A549 (cell line): ENCODE results near the gene JAKMIP1. TPM values are rescaled to one million over a fixed set of nuclear protein-coding genes. Genes with fewer than 3 reads are reported as not detected.

Experiments used
- ATAC-seq, 2 experiments: fragments of 200-7000 bp in 1 of 2; fragments of >200 bp in 1 of 2; cut with Nextera tagmentation in 1 of 2; cut with Tn5 transposase in 1 of 2; 3 replicates each; pipeline versions ENCODE4 v1.8.0 to v1.9.1; 2018 to 2020; ENCODE audit warnings: mild to moderate bottlenecking in 1 of 2, moderate library complexity in 1 of 2
- CTCF ChIA-PET: fragments of 300-600 bp; sonication (Branson Sonifier 250); formaldehyde crosslinking; extraction: SDS; loops from one replicate; lab custom pipeline; 2021; ENCODE audit warnings: antibody characterized with exemption, inconsistent platforms; lab: Yijun Ruan, JAX
- POLR2A ChIA-PET: fragments of 350-600 bp; formaldehyde crosslinking; extraction: SDS; loops from one replicate; lab custom pipeline; 2021; ENCODE audit warnings: antibody characterized with exemption, inconsistent platforms; lab: Yijun Ruan, JAX
- DNase-seq, 2 experiments: peaks; one replicate each; pipeline versions ENCODE4 v3.0.0 to v3.0.0-alpha.2; 2011 to 2016; ENCODE audit warnings: low read depth in 1 of 2, low spot score in 1 of 2
- FAIRE-seq: peaks from 2 replicates; lab custom pipeline; 2011; peaks lifted over from hg19 to GRCh38; lab: Jason Lieb, UNC
- H3K27ac ChIP-seq, 2 experiments: fragments of >200 bp; sonication (Bioruptor Twin); formaldehyde crosslinking; 3 replicates each; pipeline ENCODE4 v1.5.1; 2016 to 2017
- H3K4me1 ChIP-seq: fragments of >200 bp; sonication (Bioruptor Twin); formaldehyde crosslinking; 3 replicates; pipeline ENCODE4 v1.6.1; 2016
- H3K4me2 ChIP-seq: fragments of >200 bp; sonication (Bioruptor Twin); formaldehyde crosslinking; 3 replicates; pipeline ENCODE4 v1.6.1; 2016
- H3K4me3 ChIP-seq: fragments of >200 bp; sonication (Bioruptor Twin); formaldehyde crosslinking; 3 replicates; pipeline ENCODE4 v1.5.1; 2016
- H3K9me3 ChIP-seq: fragments of >200 bp; sonication (Bioruptor Twin); formaldehyde crosslinking; 3 replicates; pipeline ENCODE4 v1.6.1; 2016
- BHLHE40 ChIP-seq: IDR thresholded peaks from 2 replicates; pipeline ENCODE4 v1.6.1; 2012; ENCODE audit warnings: low read depth, low read length, inconsistent platforms
- CEBPB ChIP-seq, 2 experiments: fragments of >200 bp in 1 of 2; sonication (Bioruptor Twin) in 1 of 2; formaldehyde crosslinking in 1 of 2; IDR thresholded peaks; 2 replicates each; pipeline ENCODE4 v1.6.1; 2012 to 2016
- CHD4 ChIP-seq: fragments of 200-600 bp; sonication (generic); IDR thresholded peaks from 2 replicates; pipeline ENCODE4 v1.6.1; 2016; ENCODE audit warnings: antibody characterized with exemption, mild to moderate bottlenecking, borderline replicate concordance
- HDAC2 ChIP-seq: fragments of 200-600 bp; sonication (generic); IDR thresholded peaks from 2 replicates; pipeline ENCODE4 v1.6.1; 2016
- HEYL ChIP-seq: fragments of 250-450 bp; sonication (Bioruptor Pico); IDR thresholded peaks from 2 replicates; pipeline ENCODE4 v1.8.0; 2021; ENCODE audit warnings: mild to moderate bottlenecking, moderate library complexity
- HOXB5 ChIP-seq: fragments of 250-450 bp; sonication (Bioruptor Pico); IDR thresholded peaks from 2 replicates; pipeline ENCODE4 v1.5.0; 2020; ENCODE audit warnings: mild to moderate bottlenecking, moderate library complexity
- KDM1A ChIP-seq: fragments of 200-600 bp; sonication (generic); IDR thresholded peaks from 2 replicates; pipeline ENCODE4 v1.6.1; 2016; ENCODE audit warnings: low read depth, mild to moderate bottlenecking
- KDM5A ChIP-seq: fragments of 200-600 bp; sonication (generic); IDR thresholded peaks from 2 replicates; pipeline ENCODE4 v1.6.1; 2016; ENCODE audit warnings: antibody characterized with exemption, mild to moderate bottlenecking
- MYC ChIP-seq: IDR thresholded peaks from 2 replicates; pipeline ENCODE4 v1.6.1; 2012; ENCODE audit warnings: mild to moderate bottlenecking, inconsistent platforms, low read length, improper control_type of control experiment, borderline replicate concordance
- PHF8 ChIP-seq: fragments of 200-600 bp; sonication (generic); IDR thresholded peaks from 2 replicates; pipeline ENCODE4 v1.6.1; 2016; ENCODE audit warnings: low read depth, mild to moderate bottlenecking, antibody characterized with exemption, moderate library complexity, borderline replicate concordance
- RARB ChIP-seq: fragments of 250-450 bp; sonication (Bioruptor Pico); IDR thresholded peaks from 2 replicates; pipeline ENCODE4 v1.8.0; 2021; ENCODE audit warnings: mild to moderate bottlenecking, moderate library complexity
- RCOR1 ChIP-seq: fragments of 150-350 bp; IDR thresholded peaks from 2 replicates; pipeline ENCODE4 v1.6.1; 2014; ENCODE audit warnings: antibody characterized with exemption, low read length, low read depth
- RFX5 ChIP-seq: fragments of 450-650 bp; IDR thresholded peaks from 2 replicates; pipeline ENCODE4 v1.7.1; 2014; ENCODE audit warnings: antibody characterized with exemption, mild to moderate bottlenecking, moderate library complexity
- TFCP2L1 ChIP-seq: fragments of 250-450 bp; sonication (Bioruptor Pico); IDR thresholded peaks from 2 replicates; pipeline ENCODE4 v1.5.0; 2021; ENCODE audit warnings: mild to moderate bottlenecking
- ZFP36 ChIP-seq: fragments of 450-650 bp; IDR thresholded peaks from 2 replicates; pipeline ENCODE4 v1.6.1; 2014; ENCODE audit warnings: borderline replicate concordance; ENCODE audit not compliant: partially characterized antibody
- ZSCAN20 ChIP-seq: fragments of 250-450 bp; sonication (Bioruptor Pico); IDR thresholded peaks from 2 replicates; pipeline ENCODE4 v1.8.0; 2022; ENCODE audit warnings: mild to moderate bottlenecking, moderate library complexity
- WGBS: methylation state at CpG from one replicate; pipeline ENCODE4 v1.1.6; 2017; ENCODE audit errors: missing lambda C conversion rate; 5-methylcytosine and 5-hydroxymethylcytosine counted together
- polyA plus RNA-seq, 4 experiments: library from polyadenylated mRNA; depleted of rRNA in 3 of 4; stranded (reverse); fragments of >200 nt; fragmentation: RNase III in 1 of 4; extraction: RNeasy Plus Mini Kit Qiagen cat#74134 plus additional on column Dnase treatment in 1 of 4; gene quantifications; 2 replicates in 3 of 4; 3 replicates in 1 of 4; pipeline ENCODE4 v1.2.3, GENCODE V29; 2011 to 2017
- TF ChIP-seq, protein P1 (sequence below): IDR thresholded peaks from 2 replicates; pipeline ENCODE4 v1.6.1; 2012; ENCODE audit warnings: low read depth, borderline replicate concordance
- TF ChIP-seq, protein P2 (sequence below): IDR thresholded peaks from 2 replicates; pipeline ENCODE4 v1.6.1; 2012
- TF ChIP-seq, protein P3 (sequence below): fragments of 150-350 bp; IDR thresholded peaks from 2 replicates; pipeline ENCODE4 v1.6.1; 2014; ENCODE audit warnings: low read depth, mild to moderate bottlenecking, low read length
- TF ChIP-seq, protein P4 (sequence below): fragments of >200 bp; sonication (Bioruptor Twin); formaldehyde crosslinking; IDR thresholded peaks from 2 replicates; pipeline ENCODE4 v1.6.1; 2016
- TF ChIP-seq, protein P5 (sequence below): fragments of 250-450 bp; sonication (Bioruptor Pico); IDR thresholded peaks from 2 replicates; pipeline ENCODE4 v1.5.0; 2021; ENCODE audit warnings: mild to moderate bottlenecking, moderate library complexity, borderline replicate concordance
- TF ChIP-seq, protein P6 (sequence below): fragments of >200 bp; sonication (Bioruptor Twin); formaldehyde crosslinking; IDR thresholded peaks from 3 replicates; pipeline ENCODE4 v1.6.1; 2016

Gene JAKMIP1
- polyA plus RNA-seq, 2 of the 4 experiments (the other 2 are of a cell fraction) = not detected

DNA sequence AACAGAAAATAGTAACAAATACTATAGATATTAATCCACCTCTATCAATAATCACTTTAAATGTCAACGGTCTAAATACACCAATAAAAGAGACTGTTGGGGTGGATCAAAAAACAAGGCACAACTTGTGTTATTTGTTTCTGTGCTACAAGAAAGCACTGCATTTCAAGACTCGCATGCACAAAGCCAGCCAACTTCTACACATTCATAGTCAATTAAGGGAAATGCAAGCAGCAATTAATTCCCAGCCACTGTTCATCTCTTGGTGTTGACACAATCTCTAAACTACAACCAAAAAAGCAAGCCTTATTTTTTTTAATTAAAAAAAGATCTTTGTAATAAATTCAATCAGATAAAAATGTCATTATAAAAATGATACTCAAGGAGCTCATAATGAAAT is 67.6 kb downstream of the JAKMIP1 start (continued):
- no peak for TF ChIP-seq BHLHE40
- no peak for TF ChIP-seq KDM5A
- TF ChIP-seq PHF8 = no peak
- TF ChIP-seq, all 56 proteins: peak for 0

DNA sequence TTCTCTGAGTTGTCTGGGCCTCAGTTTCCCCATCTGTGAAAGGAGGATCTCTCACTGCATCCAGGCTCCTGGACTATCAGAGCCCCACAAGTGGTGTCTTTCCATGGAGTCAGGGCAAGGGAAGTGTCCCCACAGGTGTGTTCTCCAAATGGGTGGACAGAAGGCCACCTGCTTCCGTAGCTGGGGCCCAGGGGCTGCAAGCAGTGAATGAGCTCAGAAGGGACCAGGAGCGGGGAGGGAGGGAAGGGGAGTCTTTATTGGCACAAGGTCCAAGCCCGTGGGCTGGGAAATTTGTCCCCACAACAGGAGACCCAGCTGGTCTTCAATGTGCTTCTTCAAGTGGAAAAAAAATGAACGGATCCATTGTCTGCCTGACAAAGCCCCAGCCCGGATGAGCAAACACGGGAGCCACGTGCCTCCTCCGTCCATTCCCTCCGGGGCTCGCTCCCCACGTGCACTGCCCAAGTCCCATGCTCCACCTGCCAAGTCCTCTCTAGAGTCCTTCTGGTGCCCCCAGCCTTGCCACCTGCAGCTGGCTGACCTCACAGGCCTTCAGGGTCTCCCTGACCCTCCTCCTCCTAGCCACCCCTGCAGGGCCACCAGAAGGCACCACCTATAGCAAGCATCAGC is 72.0 kb downstream of the JAKMIP1 start:
- DNase-seq (no peak), FAIRE-seq (no peak), ATAC-seq (no peak)
- TF ChIP-seq HOXB5 (CRISPR knock-in tag) = no peak
- no peak for TF ChIP-seq CEBPB (IDR thresholded peaks at IDR 0.05)
- TF ChIP-seq, protein P1, sequence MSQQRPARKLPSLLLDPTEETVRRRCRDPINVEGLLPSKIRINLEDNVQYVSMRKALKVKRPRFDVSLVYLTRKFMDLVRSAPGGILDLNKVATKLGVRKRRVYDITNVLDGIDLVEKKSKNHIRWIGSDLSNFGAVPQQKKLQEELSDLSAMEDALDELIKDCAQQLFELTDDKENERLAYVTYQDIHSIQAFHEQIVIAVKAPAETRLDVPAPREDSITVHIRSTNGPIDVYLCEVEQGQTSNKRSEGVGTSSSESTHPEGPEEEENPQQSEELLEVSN = no peak
- TF ChIP-seq KDM1A = no peak
- TF ChIP-seq TFCP2L1 (CRISPR knock-in tag) = no peak
- no peak for TF ChIP-seq CHD4
- no peak for TF ChIP-seq ZSCAN20 (CRISPR knock-in tag)
- Histone ChIP-seq H3K4me3 (no peak overlapping the region), H3K9me3 (no peaks in the 10 kb centered on the region), H3K4me2 (no peak overlapping the region), H3K27ac (no peak overlapping the region), H3K4me1 (no peaks in the 10 kb centered on the region)
- ChIA-PET CTCF (no interaction called here), POLR2A (no interaction called here)
- WGBS = 20% methylated on average over 7 of the region's 11 CpGs

DNA sequence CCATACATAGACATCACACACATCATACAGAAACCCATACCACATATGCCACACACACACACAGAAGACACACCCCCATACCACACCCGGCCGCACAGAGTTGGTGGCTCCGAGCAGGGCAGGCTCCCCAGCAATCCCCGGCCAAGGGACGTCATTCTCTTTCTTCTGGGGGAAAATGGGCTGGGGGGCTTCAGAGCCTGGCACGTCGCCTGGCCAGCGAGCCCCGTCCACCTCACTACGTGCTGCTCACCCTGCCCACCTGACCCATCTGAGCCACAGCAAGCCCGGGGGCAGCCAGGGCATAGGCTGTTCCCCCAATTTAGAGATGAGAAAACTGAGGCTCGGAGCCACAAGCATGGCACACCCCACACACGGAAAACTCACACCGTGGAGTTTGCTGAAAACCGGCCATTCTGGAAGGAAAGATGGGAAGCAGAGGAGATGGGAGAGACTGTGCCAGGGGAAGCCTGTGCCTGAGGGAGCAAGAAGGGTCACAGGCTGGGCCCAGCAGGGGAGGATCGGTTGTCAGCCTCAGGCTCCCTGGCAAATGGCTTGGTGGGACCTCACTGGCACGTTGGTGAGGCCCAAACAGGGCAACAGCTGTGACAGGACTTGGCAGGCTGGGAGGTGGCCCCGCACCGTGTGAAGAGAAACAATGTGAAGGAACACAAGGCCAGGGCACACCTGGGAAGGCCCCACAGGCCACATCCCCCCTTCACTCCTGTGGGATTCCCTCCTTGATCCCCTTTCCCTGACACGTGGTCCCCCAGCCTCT is 73.2 kb downstream of the JAKMIP1 start:
- ATAC-seq = no peak
- WGBS = 49% methylated on average over 12 of the region's 20 CpGs
- Histone ChIP-seq H3K9me3 (no peaks in the 10 kb centered on the region), H3K4me1 (no peaks in the 10 kb centered on the region)
- no peak for DNase-seq
- POLR2A ChIA-PET = no interaction called here
- TF ChIP-seq ZFP36 = no peak
- TF ChIP-seq RCOR1 = no peak
- TF ChIP-seq, protein P2, sequence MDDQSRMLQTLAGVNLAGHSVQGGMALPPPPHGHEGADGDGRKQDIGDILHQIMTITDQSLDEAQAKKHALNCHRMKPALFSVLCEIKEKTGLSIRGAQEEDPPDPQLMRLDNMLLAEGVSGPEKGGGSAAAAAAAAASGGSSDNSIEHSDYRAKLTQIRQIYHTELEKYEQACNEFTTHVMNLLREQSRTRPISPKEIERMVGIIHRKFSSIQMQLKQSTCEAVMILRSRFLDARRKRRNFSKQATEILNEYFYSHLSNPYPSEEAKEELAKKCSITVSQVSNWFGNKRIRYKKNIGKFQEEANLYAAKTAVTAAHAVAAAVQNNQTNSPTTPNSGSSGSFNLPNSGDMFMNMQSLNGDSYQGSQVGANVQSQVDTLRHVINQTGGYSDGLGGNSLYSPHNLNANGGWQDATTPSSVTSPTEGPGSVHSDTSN = no peak
- no peak for TF ChIP-seq MYC
- no peak for TF ChIP-seq RFX5
- TF ChIP-seq, all 56 proteins: peak for 0
- FAIRE-seq = no peak
- H3K27ac ChIP-seq = no peak overlapping the region
- H3K4me3 ChIP-seq = no peak overlapping the region
- H3K4me2 ChIP-seq = no peak overlapping the region
- CTCF ChIA-PET = no interaction called here

DNA sequence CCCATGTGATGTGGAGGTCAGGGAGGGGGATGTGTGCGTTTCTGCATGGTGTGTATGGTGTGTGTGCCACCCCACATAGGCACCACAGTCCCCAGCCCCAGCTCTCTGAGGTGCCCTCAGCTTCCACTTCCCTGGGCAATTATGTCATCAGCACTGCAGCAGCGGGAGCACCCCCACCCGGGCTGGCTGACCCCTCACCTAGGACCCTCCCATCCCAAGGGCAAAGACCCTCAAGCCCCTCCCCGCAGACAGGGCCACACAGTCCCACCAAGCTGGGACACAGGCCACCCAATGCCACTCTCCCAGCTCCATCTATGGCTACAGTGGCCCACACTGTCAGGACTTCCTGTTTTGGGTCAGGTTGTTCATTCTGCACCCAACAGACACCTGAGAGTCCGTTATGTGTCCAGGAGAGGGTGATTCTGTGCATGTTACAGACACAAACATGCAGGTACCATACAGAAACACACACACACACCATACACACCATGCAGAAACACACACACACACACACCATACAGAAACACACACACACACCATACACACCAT is 75.2 kb downstream of the JAKMIP1 start:
- Histone ChIP-seq H3K4me1 (no peaks in the 10 kb centered on the region), H3K4me3 (no peak overlapping the region), H3K9me3 (no peaks in the 10 kb centered on the region), H3K4me2 (no peak overlapping the region), H3K27ac (no peak overlapping the region)
- DNase-seq (no peak), FAIRE-seq (no peak), ATAC-seq (no peak)
- 52% methylated on average over 3 of the region's 5 CpGs for WGBS
- ChIA-PET POLR2A (no interaction called here), CTCF (interaction anchor here (1.0 kb wide), 1 partner anchor 47 kb away, joined by 4 read pairs; no protein-coding TSS in a partner anchor)
- TF ChIP-seq RARB (CRISPR knock-in tag) = no peak
- TF ChIP-seq, protein P3, sequence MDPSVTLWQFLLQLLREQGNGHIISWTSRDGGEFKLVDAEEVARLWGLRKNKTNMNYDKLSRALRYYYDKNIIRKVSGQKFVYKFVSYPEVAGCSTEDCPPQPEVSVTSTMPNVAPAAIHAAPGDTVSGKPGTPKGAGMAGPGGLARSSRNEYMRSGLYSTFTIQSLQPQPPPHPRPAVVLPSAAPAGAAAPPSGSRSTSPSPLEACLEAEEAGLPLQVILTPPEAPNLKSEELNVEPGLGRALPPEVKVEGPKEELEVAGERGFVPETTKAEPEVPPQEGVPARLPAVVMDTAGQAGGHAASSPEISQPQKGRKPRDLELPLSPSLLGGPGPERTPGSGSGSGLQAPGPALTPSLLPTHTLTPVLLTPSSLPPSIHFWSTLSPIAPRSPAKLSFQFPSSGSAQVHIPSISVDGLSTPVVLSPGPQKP = no peak
- TF ChIP-seq, protein P4, sequence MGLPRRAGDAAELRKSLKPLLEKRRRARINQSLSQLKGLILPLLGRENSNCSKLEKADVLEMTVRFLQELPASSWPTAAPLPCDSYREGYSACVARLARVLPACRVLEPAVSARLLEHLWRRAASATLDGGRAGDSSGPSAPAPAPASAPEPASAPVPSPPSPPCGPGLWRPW = no peak
- TF ChIP-seq HEYL = no peak
- no peak for TF ChIP-seq HDAC2
- no peak for TF ChIP-seq ZFP36
- no peak for TF ChIP-seq CEBPB (IDR thresholded peaks at IDR 0.05)
- TF ChIP-seq, protein P5, sequence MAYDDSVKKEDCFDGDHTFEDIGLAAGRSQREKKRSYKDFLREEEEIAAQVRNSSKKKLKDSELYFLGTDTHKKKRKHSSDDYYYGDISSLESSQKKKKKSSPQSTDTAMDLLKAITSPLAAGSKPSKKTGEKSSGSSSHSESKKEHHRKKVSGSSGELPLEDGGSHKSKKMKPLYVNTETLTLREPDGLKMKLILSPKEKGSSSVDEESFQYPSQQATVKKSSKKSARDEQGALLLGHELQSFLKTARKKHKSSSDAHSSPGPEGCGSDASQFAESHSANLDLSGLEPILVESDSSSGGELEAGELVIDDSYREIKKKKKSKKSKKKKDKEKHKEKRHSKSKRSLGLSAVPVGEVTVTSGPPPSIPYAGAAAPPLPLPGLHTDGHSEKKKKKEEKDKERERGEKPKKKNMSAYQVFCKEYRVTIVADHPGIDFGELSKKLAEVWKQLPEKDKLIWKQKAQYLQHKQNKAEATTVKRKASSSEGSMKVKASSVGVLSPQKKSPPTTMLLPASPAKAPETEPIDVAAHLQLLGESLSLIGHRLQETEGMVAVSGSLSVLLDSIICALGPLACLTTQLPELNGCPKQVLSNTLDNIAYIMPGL = no peak
- TF ChIP-seq RCOR1 = no peak
- TF ChIP-seq, protein P6, sequence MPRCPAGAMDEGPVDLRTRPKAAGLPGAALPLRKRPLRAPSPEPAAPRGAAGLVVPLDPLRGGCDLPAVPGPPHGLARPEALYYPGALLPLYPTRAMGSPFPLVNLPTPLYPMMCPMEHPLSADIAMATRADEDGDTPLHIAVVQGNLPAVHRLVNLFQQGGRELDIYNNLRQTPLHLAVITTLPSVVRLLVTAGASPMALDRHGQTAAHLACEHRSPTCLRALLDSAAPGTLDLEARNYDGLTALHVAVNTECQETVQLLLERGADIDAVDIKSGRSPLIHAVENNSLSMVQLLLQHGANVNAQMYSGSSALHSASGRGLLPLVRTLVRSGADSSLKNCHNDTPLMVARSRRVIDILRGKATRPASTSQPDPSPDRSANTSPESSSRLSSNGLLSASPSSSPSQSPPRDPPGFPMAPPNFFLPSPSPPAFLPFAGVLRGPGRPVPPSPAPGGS = no peak
- no peak for TF ChIP-seq HOXB5 (CRISPR knock-in tag)
- no peak for TF ChIP-seq TFCP2L1 (CRISPR knock-in tag)
